BJ (cell line): ENCODE results near the gene TIMP1. TPM values are rescaled to one million over a fixed set of nuclear protein-coding genes. Genes with fewer than 3 reads are reported as not detected.
A peak's percentile ranks its signal among the peaks of the same experiment; 100 is the strongest.

Experiments used
- CTCF ChIA-PET: fragments of 350-600 bp; formaldehyde crosslinking; extraction: SDS; loops from one replicate; lab custom pipeline; 2021; ENCODE audit warnings: antibody characterized with exemption, inconsistent platforms; lab: Yijun Ruan, JAX
- POLR2A ChIA-PET: fragments of 300-600 bp; sonication (Branson Sonifier 250); formaldehyde crosslinking; extraction: SDS; loops from one replicate; lab custom pipeline; 2021; ENCODE audit warnings: antibody characterized with exemption; lab: Charles Lee
- DNase-seq: peaks from one replicate; pipeline ENCODE4 v3.0.0-alpha.2; 2011; ENCODE audit warnings: low read depth
- H3K27me3 ChIP-seq: 2 replicates; pipeline ENCODE4 v1.6.0; 2011; ENCODE audit warnings: low read length; ENCODE audit not compliant: control insufficient read depth, insufficient read depth
- H3K36me3 ChIP-seq: 2 replicates; pipeline ENCODE4 v1.5.1; 2011; ENCODE audit warnings: low read length; ENCODE audit not compliant: control insufficient read depth, insufficient read depth
- H3K4me3 ChIP-seq: 2 replicates; pipeline ENCODE4 v1.5.1; 2011; ENCODE audit warnings: low read depth, mild to moderate bottlenecking, control low read depth, low read length
- polyA plus RNA-seq: library from polyadenylated mRNA; depleted of rRNA; stranded (reverse); fragments of >200 nt; gene quantifications from 2 replicates; pipeline ENCODE4 v1.2.3, GENCODE V29; 2011
- TF ChIP-seq, protein P1 (sequence below): IDR thresholded peaks from 2 replicates; pipeline ENCODE4 v1.5.1; 2011; ENCODE audit warnings: low read depth, mild to moderate bottlenecking, control low read depth, inconsistent platforms, low read length, moderate library complexity; ENCODE audit not compliant: insufficient read depth

Gene TIMP1
- polyA plus RNA-seq, 1 experiment, result 1,870 TPM

DNA sequence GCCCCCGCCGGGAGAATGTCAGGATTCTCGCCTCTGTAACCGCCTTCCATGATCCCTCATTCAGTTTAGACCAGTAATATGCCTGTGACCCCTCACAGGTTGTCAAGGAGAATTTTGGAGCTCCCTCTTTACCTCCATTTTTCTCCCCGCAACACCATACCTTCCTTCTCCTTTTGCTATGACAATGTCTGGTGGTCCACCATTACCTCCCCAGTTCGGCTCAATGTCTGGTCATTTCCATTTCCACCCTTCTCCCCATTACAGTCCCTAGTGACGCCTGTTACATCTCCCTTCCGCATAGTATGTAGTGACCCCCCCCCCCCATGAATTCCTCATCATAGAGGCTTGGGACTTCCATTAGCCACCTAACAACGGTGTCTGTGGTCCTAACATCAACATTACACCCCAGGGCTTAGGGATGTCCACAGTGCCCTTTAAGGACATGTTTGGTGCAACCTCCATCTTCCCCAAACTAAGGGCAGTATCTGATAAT, 20.5 kb upstream of the TIMP1 start:
- no peaks in the 10 kb centered on the region for H3K27me3 ChIP-seq
- CTCF ChIA-PET, result no interaction called here
- H3K4me3 ChIP-seq, result peak overlapping the region; percentile 69
- H3K36me3 ChIP-seq, result peaks cover 9% of the 10 kb centered on the region
- POLR2A ChIA-PET, result interaction anchor here (0.7 kb wide), 1 partner anchor 11 kb away, joined by 12 read pairs; no protein-coding TSS in a partner anchor
- TF ChIP-seq, protein P1, sequence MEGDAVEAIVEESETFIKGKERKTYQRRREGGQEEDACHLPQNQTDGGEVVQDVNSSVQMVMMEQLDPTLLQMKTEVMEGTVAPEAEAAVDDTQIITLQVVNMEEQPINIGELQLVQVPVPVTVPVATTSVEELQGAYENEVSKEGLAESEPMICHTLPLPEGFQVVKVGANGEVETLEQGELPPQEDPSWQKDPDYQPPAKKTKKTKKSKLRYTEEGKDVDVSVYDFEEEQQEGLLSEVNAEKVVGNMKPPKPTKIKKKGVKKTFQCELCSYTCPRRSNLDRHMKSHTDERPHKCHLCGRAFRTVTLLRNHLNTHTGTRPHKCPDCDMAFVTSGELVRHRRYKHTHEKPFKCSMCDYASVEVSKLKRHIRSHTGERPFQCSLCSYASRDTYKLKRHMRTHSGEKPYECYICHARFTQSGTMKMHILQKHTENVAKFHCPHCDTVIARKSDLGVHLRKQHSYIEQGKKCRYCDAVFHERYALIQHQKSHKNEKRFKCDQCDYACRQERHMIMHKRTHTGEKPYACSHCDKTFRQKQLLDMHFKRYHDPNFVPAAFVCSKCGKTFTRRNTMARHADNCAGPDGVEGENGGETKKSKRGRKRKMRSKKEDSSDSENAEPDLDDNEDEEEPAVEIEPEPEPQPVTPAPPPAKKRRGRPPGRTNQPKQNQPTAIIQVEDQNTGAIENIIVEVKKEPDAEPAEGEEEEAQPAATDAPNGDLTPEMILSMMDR, result no peak
- DNase-seq, result no peak

DNA sequence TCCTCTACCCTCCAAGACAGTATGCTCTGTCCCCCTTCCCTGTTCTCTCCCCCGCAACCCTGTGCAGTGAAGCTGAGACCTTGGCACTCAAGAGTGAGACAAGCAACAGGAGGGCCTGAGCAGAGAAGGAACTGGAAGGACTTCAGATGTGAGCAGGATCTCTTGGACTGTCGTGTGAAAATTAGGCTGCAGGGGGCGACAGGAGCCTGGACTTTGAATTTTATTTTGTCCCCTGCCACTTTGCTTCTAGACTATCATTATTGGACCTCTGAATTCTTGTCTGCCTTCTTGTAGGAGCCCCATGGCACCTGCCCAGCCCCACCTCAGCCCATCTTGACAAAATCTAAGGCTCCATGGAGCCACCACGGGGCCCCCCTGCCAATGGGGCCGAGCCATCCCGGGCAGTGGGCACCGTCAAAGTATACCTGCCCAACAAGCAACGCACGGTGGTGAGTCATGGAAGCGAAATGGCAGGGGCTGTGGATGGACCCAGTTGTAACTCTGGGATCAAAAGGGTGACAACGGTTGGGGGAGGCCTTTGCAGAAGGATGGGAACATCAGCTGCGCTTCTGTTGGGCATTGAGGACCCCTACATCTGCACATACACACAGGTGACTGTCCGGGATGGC, 19.5 kb upstream of the TIMP1 start:
- no peaks in the 10 kb centered on the region for H3K27me3 ChIP-seq
- DNase-seq, result no peak
- H3K36me3 ChIP-seq, result peaks cover 13% of the 10 kb centered on the region
- CTCF ChIA-PET, result no interaction called here
- POLR2A ChIA-PET, result no interaction called here
- TF ChIP-seq, protein P1, result peak; percentile 32
- no peak overlapping the region for H3K4me3 ChIP-seq

DNA sequence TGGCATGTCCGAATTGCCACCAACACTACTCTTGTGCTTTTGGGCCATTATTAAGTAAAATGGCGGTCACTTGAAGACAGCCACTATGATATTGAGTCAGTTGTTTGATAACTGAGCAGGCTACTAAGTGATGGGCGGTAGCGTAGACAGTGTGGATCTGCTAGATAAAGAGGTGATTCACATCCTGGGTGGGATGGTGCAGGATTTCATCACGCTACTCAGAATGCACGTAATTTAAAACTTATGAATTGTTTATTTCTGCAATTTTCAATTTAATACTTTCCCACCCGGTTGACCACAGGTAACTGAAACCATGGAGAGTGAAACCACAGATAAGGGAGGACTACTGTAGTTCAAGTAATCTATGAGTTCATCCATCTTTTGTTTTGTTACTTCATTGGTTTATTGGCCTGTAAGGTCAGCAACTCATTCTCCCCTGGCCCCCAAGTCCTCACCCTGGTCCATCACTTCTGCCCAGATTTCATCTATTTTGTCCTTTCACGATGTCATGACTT, 18.4 kb upstream of the TIMP1 start:
- Histone ChIP-seq H3K36me3 (peaks cover 16% of the 10 kb centered on the region), H3K27me3 (no peaks in the 10 kb centered on the region), H3K4me3 (no peak overlapping the region)
- ChIA-PET CTCF (no interaction called here), POLR2A (no interaction called here)
- TF ChIP-seq, protein P1, result no peak
- no peak for DNase-seq

DNA sequence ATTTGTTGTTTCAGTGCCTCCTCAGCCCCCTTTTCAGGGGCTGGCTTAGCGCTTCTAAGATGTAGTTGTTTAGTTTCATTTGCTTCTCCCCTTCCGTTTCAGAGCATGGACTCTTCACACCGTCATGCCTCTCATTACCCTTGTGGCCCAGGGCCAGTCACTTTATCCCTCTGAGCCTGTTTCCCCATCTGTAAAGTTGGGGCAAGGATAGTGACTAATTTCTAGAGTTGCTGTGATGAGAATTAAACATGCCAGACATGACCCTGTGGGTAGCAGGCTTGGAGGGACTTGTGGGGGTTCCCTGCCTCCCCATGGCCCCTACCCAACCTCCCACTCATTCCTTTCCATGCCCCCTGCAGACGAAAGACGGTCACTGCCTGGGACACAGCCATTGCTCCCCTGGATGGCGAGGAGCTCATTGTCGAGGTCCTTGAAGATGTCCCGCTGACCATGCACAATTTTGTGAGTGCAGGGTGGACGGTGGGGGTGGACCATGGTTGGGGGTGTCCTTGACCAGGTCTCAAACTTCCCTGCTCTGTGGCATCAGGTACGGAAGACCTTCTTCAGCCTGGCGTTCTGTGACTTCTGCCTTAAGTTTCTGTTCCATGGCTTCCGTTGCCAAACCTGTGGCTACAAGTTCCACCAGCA, 17.7 kb upstream of the TIMP1 start:
- TF ChIP-seq, protein P1, result no peak
- ChIA-PET POLR2A (no interaction called here), CTCF (interaction anchor here (1.0 kb wide), 1 partner anchor 23 kb away, joined by 3 read pairs; no protein-coding TSS in a partner anchor)
- Histone ChIP-seq H3K4me3 (no peak overlapping the region), H3K27me3 (no peaks in the 10 kb centered on the region), H3K36me3 (peaks cover 16% of the 10 kb centered on the region)
- no peak for DNase-seq

DNA sequence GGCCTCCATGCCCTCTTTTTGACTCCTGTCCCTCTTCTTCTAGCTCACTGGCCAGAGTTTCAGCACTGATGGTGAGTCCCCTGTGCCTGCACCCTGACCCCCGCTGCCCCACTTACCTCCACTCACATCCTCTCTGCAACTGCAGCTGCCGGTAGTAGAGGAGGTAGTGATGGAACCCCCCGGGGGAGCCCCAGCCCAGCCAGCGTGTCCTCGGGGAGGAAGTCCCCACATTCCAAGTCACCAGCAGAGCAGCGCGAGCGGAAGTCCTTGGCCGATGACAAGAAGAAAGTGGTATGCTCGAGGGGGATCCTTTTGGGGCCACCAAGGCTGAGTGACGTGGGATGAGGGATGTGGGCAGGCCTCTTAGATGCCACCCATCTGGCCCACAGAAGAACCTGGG, 15.4 kb upstream of the TIMP1 start:
- DNase-seq, result no peak
- Histone ChIP-seq H3K36me3 (peaks cover 22% of the 10 kb centered on the region), H3K27me3 (no peaks in the 10 kb centered on the region), H3K4me3 (no peak overlapping the region)
- ChIA-PET POLR2A (no interaction called here), CTCF (no interaction called here)
- TF ChIP-seq, protein P1, result no peak
